IMR-90 (cell line): ENCODE measurements around the gene VEGFA. TPM values are rescaled to one million over a fixed set of nuclear protein-coding genes. Genes with fewer than 3 reads are reported as not detected.

Experiments used
- ATAC-seq: fragments of 200-7000 bp; cut with Tn5 transposase; 2 replicates; pipeline ENCODE4 v1.9.1; 2020; ENCODE audit warnings: low read depth, mild to moderate bottlenecking, moderate library complexity
- BruUV-seq: library from RNA; stranded (reverse); fragments of 400-500 nt; replicated peaks from 2 replicates; lab custom pipeline; 2021; lab: Mats Ljungman, UMichigan
- CTCF ChIA-PET: fragments of 300-600 bp; formaldehyde crosslinking; extraction: SDS; loops from one replicate; lab custom pipeline; 2021; ENCODE audit warnings: antibody characterized with exemption; lab: Yijun Ruan, JAX
- POLR2A ChIA-PET: fragments of 300-600 bp; sonication (Branson Sonifier 250); formaldehyde crosslinking; loops from one replicate; lab custom pipeline; 2022; ENCODE audit warnings: antibody characterized with exemption; ENCODE audit not compliant: unreplicated experiment; lab: Charles Lee
- DNase-seq: peaks from one replicate; pipeline ENCODE4 v3.0.0; 2013
- H2AFZ ChIP-seq: replicated peaks from 2 replicates; pipeline ENCODE3; 2013; ENCODE audit warnings: low read length, mild to moderate bottlenecking; ENCODE audit not compliant: poor library complexity
- H2AK5ac ChIP-seq: 2 replicates; pipeline ENCODE4 v1.6.1; 2013; ENCODE audit warnings: low read depth, low read length, inconsistent platforms
- H2AK9ac ChIP-seq: replicated peaks from 2 replicates; pipeline ENCODE3; 2013; ENCODE audit warnings: mild to moderate bottlenecking, low read depth, low read length, moderate library complexity; ENCODE audit not compliant: poor library complexity
- H2BK120ac ChIP-seq: 2 replicates; pipeline ENCODE4 v1.6.1; 2013; ENCODE audit warnings: low read depth, low read length, inconsistent platforms
- H2BK15ac ChIP-seq: 3 replicates; pipeline ENCODE4 v1.6.1; 2013; ENCODE audit warnings: low read depth, low read length, inconsistent platforms
- H2BK20ac ChIP-seq: 2 replicates; pipeline ENCODE4 v1.6.1; 2013; ENCODE audit warnings: low read depth, mild to moderate bottlenecking, inconsistent platforms, low read length, moderate library complexity
- H2BK5ac ChIP-seq: 2 replicates; pipeline ENCODE4 v1.6.1; 2013; ENCODE audit warnings: mild to moderate bottlenecking, low read depth, low read length, inconsistent platforms; ENCODE audit not compliant: poor library complexity, severe bottlenecking
- H3K14ac ChIP-seq: replicated peaks from 2 replicates; pipeline ENCODE4 v1.6.1; 2013; ENCODE audit warnings: low read depth, low read length, inconsistent platforms
- H3K18ac ChIP-seq: 2 replicates; pipeline ENCODE4 v1.6.1; 2013; ENCODE audit warnings: low read depth, low read length, control low read depth
- H3K23ac ChIP-seq: 2 replicates; pipeline ENCODE4 v1.6.1; 2013; ENCODE audit warnings: low read depth, low read length, inconsistent platforms
- H3K27ac ChIP-seq: 2 replicates; pipeline ENCODE4 v1.5.1; 2013; ENCODE audit warnings: mild to moderate bottlenecking, control low read depth, low read length; ENCODE audit not compliant: insufficient read depth
- H3K27me3 ChIP-seq: 2 replicates; pipeline ENCODE4 v1.6.1; 2013; ENCODE audit warnings: low read length; ENCODE audit not compliant: control insufficient read depth, insufficient read depth
- H3K36me3 ChIP-seq: 2 replicates; pipeline ENCODE4 v1.6.1; 2013; ENCODE audit warnings: low read length, mixed read lengths; ENCODE audit not compliant: control insufficient read depth, insufficient read depth
- H3K4ac ChIP-seq: 2 replicates; pipeline ENCODE4 v1.6.1; 2013; ENCODE audit warnings: low read depth, low read length, inconsistent platforms
- H3K4me1 ChIP-seq: 2 replicates; pipeline ENCODE4 v1.6.1; 2013; ENCODE audit warnings: low read length, mixed read lengths; ENCODE audit not compliant: control insufficient read depth, insufficient read depth
- H3K4me2 ChIP-seq: 2 replicates; pipeline ENCODE4 v1.6.1; 2013; ENCODE audit warnings: low read depth, mild to moderate bottlenecking, control low read depth, low read length, moderate library complexity
- H3K4me3 ChIP-seq: 2 replicates; pipeline ENCODE4 v1.5.1; 2013; ENCODE audit warnings: low read depth, mild to moderate bottlenecking, control low read depth, low read length, moderate library complexity; ENCODE audit not compliant: insufficient read depth
- H3K56ac ChIP-seq: 2 replicates; pipeline ENCODE4 v1.6.1; 2013; ENCODE audit warnings: low read length, inconsistent platforms; ENCODE audit not compliant: insufficient read depth; ENCODE audit errors: extremely low read depth
- H3K79me1 ChIP-seq, 2 experiments: 2 replicates each; pipeline ENCODE4 v1.6.1; 2013; ENCODE audit warnings: low read length in 2 of 2, inconsistent platforms in 1 of 2, low read depth in 1 of 2
- H3K9ac ChIP-seq: 2 replicates; pipeline ENCODE4 v1.6.1; 2013; ENCODE audit warnings: low read depth, low read length, control low read depth
- H3K9me1 ChIP-seq: 2 replicates; pipeline ENCODE4 v1.6.1; 2013; ENCODE audit warnings: low read length, inconsistent platforms; ENCODE audit not compliant: insufficient read depth
- H3K9me3 ChIP-seq: 2 replicates; pipeline ENCODE4 v1.6.1; 2013; ENCODE audit warnings: low read length; ENCODE audit not compliant: control insufficient read depth, insufficient read depth
- H4K20me1 ChIP-seq: 2 replicates; pipeline ENCODE4 v1.6.1; 2013; ENCODE audit warnings: low read length, inconsistent platforms; ENCODE audit not compliant: insufficient read depth
- H4K5ac ChIP-seq: 2 replicates; pipeline ENCODE4 v1.6.1; 2013; ENCODE audit warnings: mild to moderate bottlenecking, low read depth, low read length, control low read depth
- H4K8ac ChIP-seq, 2 experiments: 2 replicates each; pipeline ENCODE4 v1.6.1; 2013; ENCODE audit warnings: low read depth in 2 of 2, low read length in 2 of 2, control low read depth in 1 of 2, inconsistent platforms in 1 of 2
- H4K91ac ChIP-seq: 2 replicates; pipeline ENCODE4 v1.6.1; 2013; ENCODE audit warnings: low read depth, low read length, inconsistent platforms; ENCODE audit not compliant: insufficient read depth
- BHLHE40 ChIP-seq: fragments of 150-350 bp; IDR thresholded peaks from 2 replicates; pipeline ENCODE4 v1.6.1; 2016; ENCODE audit warnings: mild to moderate bottlenecking, low read depth, low read length
- CEBPB ChIP-seq: IDR thresholded peaks from 2 replicates; pipeline ENCODE4 v1.6.1; 2012; ENCODE audit warnings: low read depth, low read length, improper control_type of control experiment
- CHD1 ChIP-seq: IDR thresholded peaks from 2 replicates; pipeline ENCODE4 v1.6.1; 2012; ENCODE audit warnings: low read depth, low read length, improper control_type of control experiment
- FOS ChIP-seq: fragments of 150-350 bp; IDR thresholded peaks from 2 replicates; pipeline ENCODE4 v1.6.1; 2016; ENCODE audit warnings: low read depth, low read length
- MAFK ChIP-seq: IDR thresholded peaks from 2 replicates; pipeline ENCODE4 v1.6.1; 2012; ENCODE audit warnings: low read depth, low read length, improper control_type of control experiment
- RAD21 ChIP-seq: IDR thresholded peaks from 2 replicates; pipeline ENCODE4 v1.6.1; 2012; ENCODE audit warnings: low read length, improper control_type of control experiment
- RFX5 ChIP-seq: IDR thresholded peaks from 2 replicates; pipeline ENCODE4 v1.8.0; 2012; ENCODE audit warnings: low read depth, mild to moderate bottlenecking, low read length, moderate library complexity
- WGBS, 2 experiments: methylation state at CpG; one replicate each; pipeline versions ENCODE4 v1.1.5 to v1.1.7; 2013; ENCODE audit warnings: missing lambda C conversion rate in 2 of 2; ENCODE audit not compliant: insufficient read length in 1 of 2; ENCODE audit errors: extremely low coverage in 2 of 2; 5-methylcytosine and 5-hydroxymethylcytosine counted together
- dilution Hi-C: fragments of 300-500 bp; cut with HindIII; formaldehyde crosslinking; loops from one replicate; pipeline ENCODE4 v1.14.3; 2018; ENCODE audit warnings: low sequenced_read_pairs; ENCODE audit not compliant: unreplicated experiment
- in situ Hi-C: fragments of 300-500 bp; cut with MboI; formaldehyde crosslinking; loops from 3 replicates; pipeline ENCODE4 v1.14.3; 2019; ENCODE audit warnings: low sequenced_read_pairs, inconsistent platforms, mixed read lengths
- intact Hi-C: fragments of 100-400 bp; cut with micrococcal nuclease; formaldehyde crosslinking; loops from 2 replicates; pipeline ENCODE4 v1.10.0; 2022
- polyA plus RNA-seq, 3 experiments: library from polyadenylated mRNA; depleted of rRNA; stranded (reverse); fragments of >200 nt; gene quantifications; 2 replicates each; pipeline ENCODE4 v1.2.3, GENCODE V29; 2012; ENCODE audit warnings: low replicate concordance in 1 of 3
- total RNA-seq: library from RNA; depleted of rRNA; stranded (reverse); fragments of >200 nt; gene quantifications from 2 replicates; pipeline ENCODE4 v1.2.3, GENCODE V29; 2012
- TF ChIP-seq, protein P1 (sequence below): conservative IDR thresholded peaks from 2 replicates; pipeline ENCODE4 v1.5.1; 2012; ENCODE audit warnings: mild to moderate bottlenecking, low read depth, low read length, improper control_type of control experiment

Gene VEGFA
- total and polyA plus RNA-seq, 2 of the 4 experiments (the other 2 are of a cell fraction), result 190 to 234 TPM

DNA sequence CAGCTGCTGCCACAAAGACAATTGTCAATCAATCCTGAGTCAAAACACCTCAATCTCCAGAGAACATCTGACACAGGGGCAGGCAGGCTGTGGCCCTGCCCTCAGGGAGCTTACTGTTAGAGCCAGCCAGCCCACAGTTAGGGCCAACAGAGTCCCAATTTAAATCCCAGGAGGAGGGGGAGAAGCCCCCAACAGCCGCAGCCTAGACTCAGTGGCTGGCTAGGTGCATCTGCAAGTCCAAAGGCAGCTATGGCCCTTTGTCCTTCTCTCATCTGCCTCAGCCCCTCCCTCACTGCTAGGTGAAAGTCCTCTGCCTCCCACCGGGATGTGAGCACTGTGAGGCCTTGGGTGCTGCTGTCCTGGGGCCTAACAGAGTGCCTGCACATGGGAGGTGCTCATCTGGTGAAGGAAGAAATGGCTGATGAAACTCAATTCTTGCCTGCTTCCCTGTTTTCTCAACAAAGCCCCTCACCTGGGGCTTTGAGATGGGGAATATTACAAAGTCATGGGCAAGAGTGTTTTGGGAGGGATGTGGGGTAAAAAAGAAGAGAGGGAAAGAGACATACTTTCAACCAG is 33.7 kb upstream of the VEGFA start:
- no peak for ATAC-seq
- H2AFZ ChIP-seq, result no peak overlapping the region
- no peak overlapping the region for H2BK15ac ChIP-seq
- H3K14ac ChIP-seq, result no peak overlapping the region
- no peak overlapping the region for H2AK5ac ChIP-seq
- H2AK9ac ChIP-seq, result no peak overlapping the region
- peaks cover 5% of the 10 kb centered on the region for H3K9me3 ChIP-seq
- intact Hi-C loops (no loop called here), dilution Hi-C loops (no loop called here), in situ Hi-C loops (no loop called here)
- no peak overlapping the region for H3K23ac ChIP-seq
- H3K56ac ChIP-seq, result no peak overlapping the region
- TF ChIP-seq CEBPB (no peak), RFX5 (no peak), FOS (no peak), RAD21 (no peak), BHLHE40 (no peak), CHD1 (no peak), MAFK (no peak)
- TF ChIP-seq, protein P1, sequence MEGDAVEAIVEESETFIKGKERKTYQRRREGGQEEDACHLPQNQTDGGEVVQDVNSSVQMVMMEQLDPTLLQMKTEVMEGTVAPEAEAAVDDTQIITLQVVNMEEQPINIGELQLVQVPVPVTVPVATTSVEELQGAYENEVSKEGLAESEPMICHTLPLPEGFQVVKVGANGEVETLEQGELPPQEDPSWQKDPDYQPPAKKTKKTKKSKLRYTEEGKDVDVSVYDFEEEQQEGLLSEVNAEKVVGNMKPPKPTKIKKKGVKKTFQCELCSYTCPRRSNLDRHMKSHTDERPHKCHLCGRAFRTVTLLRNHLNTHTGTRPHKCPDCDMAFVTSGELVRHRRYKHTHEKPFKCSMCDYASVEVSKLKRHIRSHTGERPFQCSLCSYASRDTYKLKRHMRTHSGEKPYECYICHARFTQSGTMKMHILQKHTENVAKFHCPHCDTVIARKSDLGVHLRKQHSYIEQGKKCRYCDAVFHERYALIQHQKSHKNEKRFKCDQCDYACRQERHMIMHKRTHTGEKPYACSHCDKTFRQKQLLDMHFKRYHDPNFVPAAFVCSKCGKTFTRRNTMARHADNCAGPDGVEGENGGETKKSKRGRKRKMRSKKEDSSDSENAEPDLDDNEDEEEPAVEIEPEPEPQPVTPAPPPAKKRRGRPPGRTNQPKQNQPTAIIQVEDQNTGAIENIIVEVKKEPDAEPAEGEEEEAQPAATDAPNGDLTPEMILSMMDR, result no peak
- H3K18ac ChIP-seq, result no peak overlapping the region
- H3K4me3 ChIP-seq, result no peak overlapping the region
- BruUV-seq, result no TSS peak
- no peak for DNase-seq
- no peak overlapping the region for H3K4me2 ChIP-seq
- no peak overlapping the region for H4K8ac ChIP-seq
- H3K9me1 ChIP-seq, result peaks cover 6% of the 10 kb centered on the region; the same call in 1 of the 2 replicates
- H3K36me3 ChIP-seq, result no peaks in the 10 kb centered on the region
- H2BK20ac ChIP-seq, result no peak overlapping the region
- H2BK5ac ChIP-seq, result no peak overlapping the region
- no peaks in the 10 kb centered on the region; the same call in 1 of the 2 replicates for H3K4me1 ChIP-seq
- no peak overlapping the region for H2BK120ac ChIP-seq
- H3K4ac ChIP-seq, result no peak overlapping the region
- H4K91ac ChIP-seq, result no peak overlapping the region
- ChIA-PET POLR2A (no interaction called here), CTCF (no interaction called here)
- H3K27ac ChIP-seq, result no peak overlapping the region
- no peak overlapping the region for H4K5ac ChIP-seq
- no CpG with 5 or more reads among the region's 2 CpGs for WGBS, 2 experiments
- H3K27me3 ChIP-seq, result peaks cover 7% of the 10 kb centered on the region
- no peaks in the 10 kb centered on the region for H4K20me1 ChIP-seq
- H3K9ac ChIP-seq, result no peak overlapping the region
- no peaks in the 10 kb centered on the region for H3K79me1 ChIP-seq
